DND-41 (cell line): ENCODE results near the gene EHD1.

Experiments used
- ATAC-seq: fragments of 200-7000 bp; cut with Tn5 transposase; 3 replicates; pipeline ENCODE4 v1.9.1; 2021; ENCODE audit warnings: low read depth; ENCODE audit not compliant: insufficient read depth
- DNase-seq: peaks from one replicate; pipeline ENCODE4 v3.0.0-alpha.2; 2020
- H2AFZ ChIP-seq: 2 replicates; pipeline ENCODE4 v1.6.0; 2012; ENCODE audit warnings: low read depth, low read length
- H3K27ac ChIP-seq: 2 replicates; pipeline ENCODE4 v1.5.1; 2012; ENCODE audit warnings: low read length, inconsistent platforms
- H3K27me3 ChIP-seq: fragments of 200-600 bp; sonication (generic); 2 replicates; pipeline ENCODE4 v1.6.0; 2012; ENCODE audit warnings: low read length, mild to moderate bottlenecking, inconsistent platforms; ENCODE audit not compliant: insufficient read depth, poor library complexity
- H3K36me3 ChIP-seq: 2 replicates; pipeline ENCODE4 v1.5.1; 2012; ENCODE audit warnings: low read length, inconsistent platforms; ENCODE audit not compliant: insufficient read depth
- H3K4me1 ChIP-seq: 2 replicates; pipeline ENCODE4 v1.5.1; 2012; ENCODE audit warnings: mild to moderate bottlenecking, low read length; ENCODE audit not compliant: insufficient read depth
- H3K4me2 ChIP-seq: 2 replicates; pipeline ENCODE4 v1.6.0; 2012; ENCODE audit warnings: mild to moderate bottlenecking, moderate library complexity, low read length, inconsistent platforms; ENCODE audit not compliant: insufficient read depth
- H3K4me3 ChIP-seq, 2 experiments: fragments of 200-600 bp in 1 of 2; shearing (Covaris generic) in 1 of 2; 2 replicates each; pipeline ENCODE4 v1.5.1; 2012 to 2016; ENCODE audit warnings: inconsistent platforms in 2 of 2, low read length in 2 of 2, mild to moderate bottlenecking in 2 of 2, low read depth in 1 of 2, moderate library complexity in 1 of 2
- H3K79me2 ChIP-seq: 2 replicates; pipeline ENCODE4 v1.6.0; 2012; ENCODE audit warnings: low read length, inconsistent platforms; ENCODE audit not compliant: insufficient read depth
- H3K9ac ChIP-seq: 2 replicates; pipeline ENCODE4 v1.6.0; 2012; ENCODE audit warnings: low read depth, mild to moderate bottlenecking, inconsistent platforms, low read length, moderate library complexity
- H3K9me3 ChIP-seq: 2 replicates; pipeline ENCODE4 v1.5.1; 2012; ENCODE audit warnings: low read length, moderate library complexity, mild to moderate bottlenecking, inconsistent platforms; ENCODE audit not compliant: insufficient read depth, severe bottlenecking
- H4K20me1 ChIP-seq: 2 replicates; pipeline ENCODE4 v1.6.0; 2012; ENCODE audit warnings: low read length; ENCODE audit not compliant: insufficient read depth
- EZH2 ChIP-seq: IDR thresholded peaks from 3 replicates; pipeline ENCODE4 v1.6.1; 2012; ENCODE audit warnings: borderline replicate concordance, low read depth, mild to moderate bottlenecking, moderate library complexity, low read length, inconsistent platforms; ENCODE audit not compliant: severe bottlenecking
- TF ChIP-seq, protein P1 (sequence below): IDR thresholded peaks from 2 replicates; pipeline ENCODE4 v1.5.1; 2012; ENCODE audit warnings: borderline replicate concordance, low read length, moderate library complexity, mild to moderate bottlenecking; ENCODE audit not compliant: poor library complexity, severe bottlenecking; ENCODE audit errors: extremely low read depth

Gene EHD1

GRCh38 chr11:64803846-64804345 is 74.5 kb downstream of the EHD1 start:
- H4K20me1 ChIP-seq, result 0 out of 2 replicates have a peak, but pooled peaks cover 6% of the 10 kb centered on the region
- DNase-seq (peak; percentile 19), ATAC-seq (peak; percentile 18)
- H3K4me2 ChIP-seq, result peak overlapping the region; percentile 75
- H3K4me3 ChIP-seq, result peak overlapping the region; percentile 47 to 62
- peak overlapping the region; percentile 54 for H3K9ac ChIP-seq
- no peaks in the 10 kb centered on the region for H3K9me3 ChIP-seq
- TF ChIP-seq, protein P1, sequence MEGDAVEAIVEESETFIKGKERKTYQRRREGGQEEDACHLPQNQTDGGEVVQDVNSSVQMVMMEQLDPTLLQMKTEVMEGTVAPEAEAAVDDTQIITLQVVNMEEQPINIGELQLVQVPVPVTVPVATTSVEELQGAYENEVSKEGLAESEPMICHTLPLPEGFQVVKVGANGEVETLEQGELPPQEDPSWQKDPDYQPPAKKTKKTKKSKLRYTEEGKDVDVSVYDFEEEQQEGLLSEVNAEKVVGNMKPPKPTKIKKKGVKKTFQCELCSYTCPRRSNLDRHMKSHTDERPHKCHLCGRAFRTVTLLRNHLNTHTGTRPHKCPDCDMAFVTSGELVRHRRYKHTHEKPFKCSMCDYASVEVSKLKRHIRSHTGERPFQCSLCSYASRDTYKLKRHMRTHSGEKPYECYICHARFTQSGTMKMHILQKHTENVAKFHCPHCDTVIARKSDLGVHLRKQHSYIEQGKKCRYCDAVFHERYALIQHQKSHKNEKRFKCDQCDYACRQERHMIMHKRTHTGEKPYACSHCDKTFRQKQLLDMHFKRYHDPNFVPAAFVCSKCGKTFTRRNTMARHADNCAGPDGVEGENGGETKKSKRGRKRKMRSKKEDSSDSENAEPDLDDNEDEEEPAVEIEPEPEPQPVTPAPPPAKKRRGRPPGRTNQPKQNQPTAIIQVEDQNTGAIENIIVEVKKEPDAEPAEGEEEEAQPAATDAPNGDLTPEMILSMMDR, result no peak
- no peak for TF ChIP-seq EZH2
- H3K4me1 ChIP-seq, result peaks cover 54% of the 10 kb centered on the region
- peak overlapping the region; percentile 62 for H3K27ac ChIP-seq
- peaks cover 34% of the 10 kb centered on the region for H3K36me3 ChIP-seq
- H3K27me3 ChIP-seq, result no peaks in the 10 kb centered on the region
- H2AFZ ChIP-seq, result peak overlapping the region; percentile 62
- H3K79me2 ChIP-seq, result peaks cover 6% of the 10 kb centered on the region; the same call in 1 of the 2 replicates

- ATAC-seq, result peak; percentile 90
- H3K4me2 ChIP-seq, result peak within 1 kb of the TSS; percentile 75
- DNase-seq, result peak; percentile 85
These were observed 75.1 kb downstream of the EHD1 start, which contains the start of gene MAP4K2 for GRCh38 chr11:64803158-64803845. MAP4K2 (minus strand) TSS chr11:64803214; CDS start chr11:64803149, 65 bp downstream.

GRCh38 chr11:64802370-64803157 is 75.9 kb downstream of the EHD1 start:
- H3K36me3 ChIP-seq, result peaks cover 28% of the 10 kb centered on the region
- H3K9ac ChIP-seq, result peak overlapping the region; percentile 54
- peak overlapping the region; percentile 68 for H2AFZ ChIP-seq

More at GRCh38 chr11:64803158-64803845, 75.1 kb downstream of the EHD1 start, which contains the start of gene MAP4K2:
- H3K9me3 ChIP-seq, result no peaks in the 10 kb centered on the region
- peak within 1 kb of the TSS; percentile 68 for H2AFZ ChIP-seq
- peaks cover 34% of the 10 kb centered on the region for H3K36me3 ChIP-seq
- peaks cover 48% of the 10 kb centered on the region for H3K4me1 ChIP-seq
- H3K79me2 ChIP-seq, result peaks cover 2% of the 10 kb centered on the region; the same call in 1 of the 2 replicates
- 0 out of 2 replicates have a peak, but pooled peaks cover 6% of the 10 kb centered on the region for H4K20me1 ChIP-seq
- no peaks in the 10 kb centered on the region for H3K27me3 ChIP-seq
- peak within 1 kb of the TSS; percentile 62 for H3K27ac ChIP-seq
- no peak for TF ChIP-seq EZH2
- TF ChIP-seq, protein P1, result peak; percentile 39
- H3K4me3 ChIP-seq, result peak within 1 kb of the TSS; percentile 47 to 62
- peak within 1 kb of the TSS; percentile 54 for H3K9ac ChIP-seq

More at GRCh38 chr11:64802370-64803157, 75.9 kb downstream of the EHD1 start:
- Histone ChIP-seq H3K4me2 (peak overlapping the region; percentile 75), H4K20me1 (0 out of 2 replicates have a peak, but pooled peaks cover 6% of the 10 kb centered on the region), H3K27ac (0 out of 2 replicates have a peak overlapping the region, but pooled peaks have one; percentile 30), H3K27me3 (no peaks in the 10 kb centered on the region), H3K79me2 (no peaks in the 10 kb centered on the region), H3K4me3 (peak overlapping the region; percentile 18 to 62; a peak in 3 of 4 replicates), H3K9me3 (no peaks in the 10 kb centered on the region), H3K4me1 (peaks cover 41% of the 10 kb centered on the region)
- ATAC-seq, result no peak
- TF ChIP-seq EZH2, result no peak
- TF ChIP-seq, protein P1, result no peak
- DNase-seq, result peak; percentile 17
